GM18517 (cell line): Measurements from ENCODE around the gene BRAT1.
A peak's percentile ranks its signal among the peaks of the same experiment; 100 is the strongest.

Experiments used
- ATAC-seq: cut with Tn5 transposase; IDR thresholded peaks from one replicate; pipeline ENCODE4 v1.9.1; 2021; ENCODE audit warnings: mild to moderate bottlenecking, moderate library complexity; ENCODE audit not compliant: unreplicated experiment

BRAT1 gene

GRCh38 chr7:2525658-2526630 is 29.4 kb downstream of the BRAT1 start:
- no peak for ATAC-seq

DNA sequence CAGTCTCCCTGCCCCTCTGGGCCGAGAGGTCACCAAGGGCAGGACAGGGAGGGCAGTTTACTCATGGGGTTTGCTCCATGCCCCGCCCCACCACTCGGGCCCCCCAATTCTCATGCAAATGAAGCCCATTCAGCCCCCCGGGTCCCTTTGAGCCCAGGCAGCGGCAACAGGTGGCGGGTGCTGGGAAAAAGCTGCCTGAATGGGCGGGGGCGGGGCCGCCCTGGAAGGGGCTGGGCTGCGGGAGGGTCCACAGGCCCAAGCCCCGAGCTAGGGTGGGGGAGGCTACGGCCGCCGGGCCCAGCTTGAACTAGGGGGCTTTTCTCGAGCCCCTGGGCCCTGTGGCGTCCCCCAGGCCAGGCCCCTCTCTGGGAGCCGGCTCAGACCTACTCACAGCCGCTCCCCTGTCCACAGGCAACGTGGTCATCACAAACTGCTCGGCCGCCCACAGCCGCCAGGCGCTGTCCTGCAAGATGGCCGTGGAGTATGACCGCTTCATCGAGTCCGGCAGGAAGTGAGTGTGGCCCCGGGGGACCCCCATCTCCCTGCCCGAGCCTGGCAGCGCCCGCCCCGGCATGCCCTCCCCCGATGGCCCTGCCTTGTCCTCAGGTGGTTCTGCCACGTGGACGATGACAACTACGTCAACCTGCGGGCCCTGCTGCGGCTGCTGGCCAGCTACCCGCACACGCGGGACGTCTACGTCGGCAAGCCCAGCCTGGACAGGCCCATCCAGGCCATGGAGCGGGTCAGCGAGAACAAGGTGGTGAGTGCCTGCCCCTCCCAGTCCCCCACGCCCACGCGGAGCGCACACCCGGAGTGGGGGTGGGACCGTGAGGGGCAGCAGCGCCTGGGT is 30.3 kb downstream of the BRAT1 start:
- ATAC-seq = no peak

GRCh38 chr7:2523941-2524807 is 31.1 kb downstream of the BRAT1 start:
- ATAC-seq = no peak

DNA sequence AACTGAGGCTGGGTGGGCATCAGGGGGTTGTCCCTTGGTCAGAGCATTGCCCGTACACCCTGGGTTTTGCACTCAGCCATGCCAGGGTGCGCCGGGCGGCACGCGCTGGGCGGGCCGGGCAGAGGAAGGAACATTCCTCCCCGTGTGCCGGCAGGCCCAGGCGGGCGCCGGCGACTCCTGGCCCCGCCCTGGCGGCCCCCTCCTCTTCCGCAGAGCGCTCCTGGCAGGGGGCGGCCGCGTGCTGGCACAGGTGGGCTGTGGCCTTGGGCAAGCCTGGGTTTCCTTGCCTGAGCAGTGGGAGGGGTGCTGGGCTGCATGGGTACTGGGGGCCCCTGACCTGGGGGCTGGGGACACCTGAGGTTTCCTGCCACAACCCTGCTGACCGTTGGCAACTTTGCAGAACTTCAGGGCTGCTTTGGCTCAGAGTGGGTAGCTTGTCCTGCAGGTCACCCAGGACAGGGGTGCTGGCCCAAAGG is 31.8 kb downstream of the BRAT1 start:
- ATAC-seq = no peak

DNA sequence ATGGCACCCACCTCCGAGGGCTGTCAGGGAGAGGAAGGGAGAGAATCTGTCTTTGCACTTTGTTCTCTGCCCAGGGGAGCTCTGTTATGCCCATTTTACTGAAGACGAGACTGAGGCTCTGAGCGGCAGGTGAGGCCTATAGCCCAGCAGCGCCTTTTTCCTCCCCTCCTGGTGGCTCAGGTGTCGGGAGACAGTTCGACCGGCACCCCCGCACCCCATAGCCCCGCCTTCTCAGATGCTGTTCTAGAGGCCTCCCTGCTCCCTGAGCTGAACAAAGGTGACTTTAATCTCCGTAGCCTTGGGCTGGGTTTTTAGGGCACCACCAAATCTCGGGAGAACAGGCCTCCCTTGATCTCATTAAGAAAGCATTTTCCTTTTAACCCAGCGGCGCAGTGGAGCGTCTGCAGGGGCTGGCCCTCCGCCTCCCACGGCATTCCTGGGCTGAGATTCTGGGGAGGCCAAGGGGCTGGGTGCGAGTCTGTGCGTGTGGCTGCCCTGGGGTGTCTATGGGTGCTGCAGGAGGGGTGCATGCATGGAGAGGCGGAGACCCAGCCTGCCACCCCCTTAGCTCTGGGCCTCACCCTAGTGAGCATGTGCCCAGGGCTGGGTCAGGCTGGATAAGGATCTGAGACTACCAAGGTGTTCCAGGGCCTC is 32.4 kb downstream of the BRAT1 start:
- ATAC-seq = no peak

- no peak for ATAC-seq
These were observed 33.3 kb downstream of the BRAT1 start for GRCh38 chr7:2521952-2522591.

GRCh38 chr7:2521341-2521745 is 34.0 kb downstream of the BRAT1 start:
- no peak for ATAC-seq

- ATAC-seq = no peak
These were observed 34.5 kb downstream of the BRAT1 start for GRCh38 chr7:2520761-2521290.

DNA sequence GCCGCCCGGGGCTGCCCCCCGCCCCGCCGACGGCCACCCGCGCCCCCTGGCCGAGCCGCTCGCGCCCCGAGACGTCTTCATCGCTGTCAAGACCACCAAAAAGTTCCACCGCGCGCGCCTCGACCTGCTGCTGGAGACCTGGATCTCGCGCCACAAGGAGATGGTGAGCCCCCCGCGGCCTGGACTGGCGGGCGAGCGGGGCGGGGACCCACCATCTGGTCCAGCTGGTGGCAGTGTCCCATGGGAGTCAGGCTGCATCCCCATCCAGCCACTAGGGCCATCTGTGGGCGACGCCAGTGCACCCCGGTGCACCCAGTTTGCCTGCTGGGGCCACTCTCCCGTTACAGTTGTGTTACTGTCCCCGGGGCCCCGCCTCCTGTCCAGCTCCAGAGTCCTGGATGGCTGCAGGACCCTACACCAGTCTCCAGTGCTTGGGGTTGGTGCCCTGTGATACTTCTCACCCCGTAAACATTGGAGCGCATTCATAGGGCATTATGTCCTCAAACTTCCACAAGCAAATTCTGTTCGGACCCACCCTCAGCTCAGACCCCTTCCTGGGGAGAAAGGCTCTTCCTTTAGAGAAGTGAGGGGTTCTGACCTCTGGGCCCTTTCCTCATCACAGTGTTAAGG is 35.1 kb downstream of the BRAT1 start:
- no peak for ATAC-seq

DNA sequence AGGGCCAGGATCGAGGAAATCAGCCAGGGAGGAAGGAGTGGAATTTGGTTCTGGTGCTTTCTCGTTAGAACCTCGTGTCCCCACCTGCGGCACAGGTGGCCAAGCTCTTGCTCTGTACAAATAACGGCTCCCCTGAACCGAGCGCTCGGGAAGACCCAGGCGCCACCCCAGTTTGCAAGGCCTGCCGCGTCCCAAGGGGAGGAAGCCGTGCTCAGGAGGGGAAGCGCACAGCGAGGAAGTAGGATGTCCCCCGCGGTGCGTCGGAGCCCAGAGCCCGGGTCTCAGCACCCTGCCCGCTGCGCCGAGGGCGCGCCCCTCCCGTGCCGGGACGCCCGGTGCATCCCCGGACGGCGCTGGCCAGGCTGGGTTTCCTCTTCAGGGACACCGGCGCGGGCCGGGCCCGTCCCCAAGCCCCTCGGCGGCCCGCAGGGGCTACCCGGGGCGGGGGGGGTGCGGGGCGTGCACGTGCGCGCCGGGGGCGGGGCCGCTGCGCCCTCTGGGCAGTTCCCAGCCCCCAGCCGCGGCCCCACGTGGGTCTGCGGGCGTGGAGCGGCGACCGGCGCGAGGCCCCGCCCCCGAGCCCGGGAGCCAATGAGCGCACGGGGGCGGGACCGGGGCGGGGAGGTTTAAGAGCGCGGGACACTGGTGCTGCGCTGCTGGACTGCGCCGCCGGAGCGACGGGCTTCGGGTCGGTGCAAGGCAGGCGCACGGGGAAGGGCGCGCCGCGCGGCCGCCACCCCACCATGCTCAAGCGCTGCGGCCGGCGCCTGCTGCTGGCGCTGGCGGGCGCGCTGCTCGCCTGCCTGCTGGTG is 36.0 kb downstream of the BRAT1 start, which contains the start of gene LFNG:
LFNG (plus strand) TSS at position 656 of the 812 bp plus-strand sequence; CDS start at position 744, 88 bp downstream.
- ATAC-seq = peak; percentile 74

GRCh38 chr7:2518737-2519118 is 36.6 kb downstream of the BRAT1 start:
- no peak for ATAC-seq

- no peak for ATAC-seq
These were observed 37.4 kb downstream of the BRAT1 start for GRCh38 chr7:2517678-2518507.

DNA sequence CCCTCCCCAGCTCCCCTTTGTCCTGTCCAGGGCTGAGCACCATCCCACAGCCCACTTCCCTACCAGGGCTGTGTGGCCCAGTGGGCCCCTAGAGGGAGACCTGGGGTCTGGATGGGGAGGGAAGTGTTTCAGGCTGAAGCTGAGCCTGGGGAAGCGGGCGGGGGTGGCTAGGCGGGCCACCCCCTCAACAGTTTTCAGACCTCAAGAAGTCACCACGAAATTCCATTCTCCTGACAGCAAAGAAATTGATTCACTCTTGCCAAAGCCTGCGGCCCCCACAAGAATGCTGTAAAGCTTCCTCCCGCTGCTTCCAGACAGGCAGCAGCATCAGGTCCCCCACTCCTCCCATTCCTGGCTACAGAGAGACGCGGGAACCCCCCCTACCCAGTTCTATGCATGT is 38.3 kb downstream of the BRAT1 start:
- no peak for ATAC-seq

GRCh38 chr7:2516194-2516555 is 39.1 kb downstream of the BRAT1 start:
- no peak for ATAC-seq

- ATAC-seq = no peak
These were observed 39.7 kb downstream of the BRAT1 start for GRCh38 chr7:2515424-2516193.
